NB4 (cell line): ENCODE data around the gene HUWE1.

ENCODE experiments used
- DNase-seq: peaks from one replicate; pipeline ENCODE4 v3.0.0; 2010; ENCODE audit warnings: low read depth
- H3K4me3 ChIP-seq: one replicate; pipeline ENCODE4 v1.5.1; 2011; ENCODE audit warnings: mild to moderate bottlenecking, low read depth, low read length, moderate library complexity
- MYC ChIP-seq: IDR thresholded peaks from 2 replicates; pipeline ENCODE4 v1.6.1; 2011; ENCODE audit warnings: low read depth, low read length
- POLR2A ChIP-seq: IDR thresholded peaks from 2 replicates; pipeline ENCODE4 v1.6.1; 2011; ENCODE audit warnings: mild to moderate bottlenecking; ENCODE audit not compliant: insufficient read length; ENCODE audit errors: extremely low read depth
- TF ChIP-seq, protein P1 (sequence below): IDR thresholded peaks from one replicate; pipeline ENCODE4 v1.5.1; 2012; ENCODE audit warnings: low read depth, low read length
- TF ChIP-seq, protein P2 (sequence below): IDR thresholded peaks from 2 replicates; pipeline ENCODE4 v1.6.1; 2011; ENCODE audit warnings: low read depth, low read length

Gene HUWE1

DNA sequence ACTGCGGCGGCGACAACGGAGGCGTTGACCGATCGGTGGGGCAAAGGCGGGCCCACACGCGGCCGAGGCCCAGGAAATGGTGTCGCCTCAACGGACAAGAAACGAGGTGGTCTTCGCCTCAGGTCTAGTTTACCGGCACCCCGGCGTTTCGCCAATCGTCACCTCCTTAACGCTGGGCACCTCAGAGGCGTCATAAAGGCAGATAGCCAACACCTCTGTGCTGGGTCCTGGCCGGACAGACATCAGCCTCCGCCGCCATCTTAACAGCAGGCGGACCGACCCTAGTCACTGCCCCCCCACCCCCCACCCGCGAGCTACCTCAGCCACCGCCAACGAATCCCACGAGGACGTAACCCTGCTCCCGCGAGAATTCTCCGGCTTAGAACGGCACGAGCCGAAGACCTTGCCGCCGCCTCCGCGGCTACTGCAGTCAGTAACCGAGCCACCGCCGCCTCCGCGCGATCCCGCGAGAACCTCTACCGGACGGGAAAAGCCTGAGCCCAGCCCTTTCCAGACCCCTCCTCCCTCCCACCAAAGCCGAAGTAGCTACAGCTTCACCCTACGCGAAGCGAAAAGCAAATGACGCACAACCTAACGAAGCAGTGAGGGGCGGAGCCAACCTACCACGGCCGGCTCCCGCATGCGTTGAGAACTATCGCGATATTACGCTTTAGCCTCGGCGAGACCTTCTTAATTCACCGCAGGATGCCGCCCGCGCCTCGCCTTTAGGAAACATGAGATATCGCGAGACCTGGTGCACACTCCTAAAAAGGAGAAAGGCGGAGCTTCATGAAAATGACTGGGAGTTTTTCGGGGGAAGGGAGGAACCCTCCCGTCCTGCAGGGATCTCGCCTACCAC lies 2.7 kb downstream of the HUWE1 start:
- peak; percentile 97 for DNase-seq
- peak; percentile 81 for TF ChIP-seq MYC
- TF ChIP-seq, protein P1, sequence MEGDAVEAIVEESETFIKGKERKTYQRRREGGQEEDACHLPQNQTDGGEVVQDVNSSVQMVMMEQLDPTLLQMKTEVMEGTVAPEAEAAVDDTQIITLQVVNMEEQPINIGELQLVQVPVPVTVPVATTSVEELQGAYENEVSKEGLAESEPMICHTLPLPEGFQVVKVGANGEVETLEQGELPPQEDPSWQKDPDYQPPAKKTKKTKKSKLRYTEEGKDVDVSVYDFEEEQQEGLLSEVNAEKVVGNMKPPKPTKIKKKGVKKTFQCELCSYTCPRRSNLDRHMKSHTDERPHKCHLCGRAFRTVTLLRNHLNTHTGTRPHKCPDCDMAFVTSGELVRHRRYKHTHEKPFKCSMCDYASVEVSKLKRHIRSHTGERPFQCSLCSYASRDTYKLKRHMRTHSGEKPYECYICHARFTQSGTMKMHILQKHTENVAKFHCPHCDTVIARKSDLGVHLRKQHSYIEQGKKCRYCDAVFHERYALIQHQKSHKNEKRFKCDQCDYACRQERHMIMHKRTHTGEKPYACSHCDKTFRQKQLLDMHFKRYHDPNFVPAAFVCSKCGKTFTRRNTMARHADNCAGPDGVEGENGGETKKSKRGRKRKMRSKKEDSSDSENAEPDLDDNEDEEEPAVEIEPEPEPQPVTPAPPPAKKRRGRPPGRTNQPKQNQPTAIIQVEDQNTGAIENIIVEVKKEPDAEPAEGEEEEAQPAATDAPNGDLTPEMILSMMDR, result no peak
- TF ChIP-seq, protein P2, sequence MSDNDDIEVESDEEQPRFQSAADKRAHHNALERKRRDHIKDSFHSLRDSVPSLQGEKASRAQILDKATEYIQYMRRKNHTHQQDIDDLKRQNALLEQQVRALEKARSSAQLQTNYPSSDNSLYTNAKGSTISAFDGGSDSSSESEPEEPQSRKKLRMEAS, result peak; percentile 50; the same call in 1 of the 2 replicates
- peak; percentile 75 for TF ChIP-seq POLR2A
- peak overlapping the region; percentile 84 for H3K4me3 ChIP-seq

GRCh38 chrX:53682885-53683555 lies 3.5 kb downstream of the HUWE1 start:
- H3K4me3 ChIP-seq, result peak overlapping the region; percentile 78
- peak; percentile 71 for DNase-seq
- TF ChIP-seq, protein P2, result no peak
- TF ChIP-seq MYC (no peak), POLR2A (no peak)
- TF ChIP-seq, protein P1, result no peak

- DNase-seq, result no peak
- H3K4me3 ChIP-seq, result peak overlapping the region; percentile 78
- TF ChIP-seq, protein P2, result no peak
- no peak for TF ChIP-seq MYC
- TF ChIP-seq, protein P1, result no peak
- TF ChIP-seq POLR2A, result no peak
These were observed 4.9 kb downstream of the HUWE1 start for GRCh38 chrX:53681661-53682060.

DNA sequence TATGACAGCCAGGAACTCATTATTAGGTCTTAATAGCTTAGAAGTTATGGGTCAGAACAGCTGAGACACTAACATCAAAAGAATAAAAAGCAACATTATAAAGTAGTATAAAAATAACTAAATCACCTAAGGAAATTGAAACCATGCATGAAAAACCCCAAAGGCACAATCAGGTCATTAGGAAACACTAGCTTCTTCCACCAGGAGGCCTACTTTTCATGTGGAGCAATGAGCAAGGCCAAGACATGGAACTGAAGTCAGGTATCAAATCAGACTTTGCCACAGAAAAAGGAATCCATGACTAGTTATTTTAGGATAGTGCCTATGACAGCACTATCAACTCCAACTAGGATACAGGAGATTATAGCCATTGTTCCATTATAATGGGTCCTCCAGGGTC lies 7.9 kb downstream of the HUWE1 start:
- DNase-seq, result peak; percentile 15
- TF ChIP-seq, protein P1, result peak; percentile 15
- TF ChIP-seq MYC, result no peak
- TF ChIP-seq, protein P2, result no peak
- no peak overlapping the region for H3K4me3 ChIP-seq

GRCh38 chrX:53677286-53677685 lies 9.2 kb downstream of the HUWE1 start:
- H3K4me3 ChIP-seq, result no peak overlapping the region
- no peak for DNase-seq
- no peak for TF ChIP-seq POLR2A
- no peak for TF ChIP-seq MYC
- TF ChIP-seq, protein P2, result no peak
- TF ChIP-seq, protein P1, result no peak
